PFSK-1 (cell line): ENCODE measurements around the gene EPHA8.

ENCODE experiments used
- FOXP2 ChIP-seq: optimal IDR thresholded peaks from 2 replicates; pipeline ENCODE3; 2011; ENCODE audit warnings: borderline replicate concordance, control low read depth, inconsistent platforms; ENCODE audit not compliant: insufficient read depth; ENCODE audit errors: extremely low read length, extremely low read depth
- POLR2AphosphoS5 ChIP-seq: IDR thresholded peaks from 2 replicates; pipeline ENCODE4 v1.6.1; 2012; ENCODE audit warnings: low read depth, mild to moderate bottlenecking, control low read depth, low read length, moderate library complexity
- REST ChIP-seq, 2 experiments: IDR thresholded peaks; 2 replicates each; pipeline versions ENCODE4 v1.6.1 to v1.8.0; 2011 to 2012; ENCODE audit warnings: low read depth in 2 of 2, low read length in 2 of 2, control low read depth in 1 of 2, inconsistent platforms in 1 of 2, mild to moderate bottlenecking in 1 of 2, moderate library complexity in 1 of 2; ENCODE audit not compliant: insufficient read depth in 1 of 2
- SIN3A ChIP-seq: IDR thresholded peaks from 2 replicates; pipeline ENCODE4 v1.6.1; 2012; ENCODE audit warnings: mild to moderate bottlenecking, low read length, moderate library complexity, borderline replicate concordance; ENCODE audit not compliant: insufficient read depth
- TAF1 ChIP-seq: IDR thresholded peaks from 2 replicates; pipeline ENCODE4 v1.6.1; 2012; ENCODE audit warnings: low read length, control low read depth, borderline replicate concordance; ENCODE audit not compliant: insufficient read depth

GRCh38 chr1:22619252-22619651 lies 56.0 kb downstream of the EPHA8 start:
- TF ChIP-seq POLR2AphosphoS5 (no peak), SIN3A (no peak), FOXP2 (no peak), REST (IDR thresholded peaks at IDR 0.05; ENCODE audit: insufficient read depth in 1 of 2, low read depth in 2 of 2, low read length in 2 of 2) (no peak), TAF1 (no peak)
